PC-3 (cell line): Measurements from ENCODE around the gene MARCHF3. TPM values are rescaled to one million over a fixed set of nuclear protein-coding genes. Genes with fewer than 3 reads are reported as not detected.

Experiments used
- ATAC-seq: fragments of 200-7000 bp; cut with Tn5 transposase; 2 replicates; pipeline ENCODE4 v1.9.1; 2020; ENCODE audit warnings: mild to moderate bottlenecking, moderate library complexity
- BruUV-seq: library from RNA; stranded (reverse); fragments of 400-500 nt; replicated peaks from 2 replicates; lab custom pipeline; 2021; lab: Mats Ljungman, UMichigan
- CTCF ChIA-PET: fragments of 300-600 bp; sonication (Branson Sonifier 250); formaldehyde crosslinking; loops from one replicate; lab custom pipeline; 2022; ENCODE audit warnings: antibody characterized with exemption; lab: Charles Lee
- POLR2A ChIA-PET: fragments of 300-600 bp; sonication (Branson Sonifier 250); formaldehyde crosslinking; loops from one replicate; lab custom pipeline; 2022; ENCODE audit warnings: antibody characterized with exemption; ENCODE audit not compliant: unreplicated experiment; lab: Charles Lee
- DNase-seq: peaks from one replicate; pipeline ENCODE4 v3.0.0-alpha.2; 2015
- H2AFZ ChIP-seq: fragments of 300-600 bp; sonication (generic); 2 replicates; pipeline ENCODE4 v1.6.0; 2016; ENCODE audit warnings: antibody characterized with exemption, low read length
- H3F3A ChIP-seq: fragments of 300-600 bp; sonication (generic); one replicate; pipeline ENCODE4 v1.6.0; 2017; ENCODE audit warnings: antibody characterized with exemption, low read length, control low read depth, mild to moderate bottlenecking; ENCODE audit not compliant: unreplicated experiment
- H3K27ac ChIP-seq: fragments of 300-600 bp; sonication (generic); 2 replicates; pipeline ENCODE4 v1.5.1; 2016; ENCODE audit warnings: mild to moderate bottlenecking, low read length
- H3K27me3 ChIP-seq: fragments of 300-600 bp; sonication (generic); 2 replicates; pipeline ENCODE4 v1.6.1; 2016; ENCODE audit warnings: low read length, mixed read lengths
- H3K36me3 ChIP-seq: fragments of 300-600 bp; sonication (generic); 2 replicates; pipeline ENCODE4 v1.6.1; 2016; ENCODE audit warnings: low read depth, mixed run types, low read length, mixed read lengths
- H3K4me1 ChIP-seq: fragments of 300-600 bp; sonication (generic); 2 replicates; pipeline ENCODE4 v1.5.1; 2016; ENCODE audit warnings: low read length; ENCODE audit not compliant: insufficient read depth
- H3K4me2 ChIP-seq: fragments of 300-600 bp; sonication (generic); 2 replicates; pipeline ENCODE4 v1.6.0; 2016; ENCODE audit warnings: low read length
- H3K4me3 ChIP-seq: fragments of 300-600 bp; sonication (generic); 2 replicates; pipeline ENCODE4 v1.5.1; 2016; ENCODE audit warnings: mild to moderate bottlenecking, low read length, mixed read lengths
- H3K79me2 ChIP-seq: fragments of 300-600 bp; sonication (generic); 2 replicates; pipeline ENCODE4 v1.6.1; 2017; ENCODE audit warnings: low read length, mixed read lengths
- H3K9ac ChIP-seq: fragments of 300-600 bp; sonication (generic); 2 replicates; pipeline ENCODE4 v1.6.0; 2016; ENCODE audit warnings: mild to moderate bottlenecking, low read length
- H3K9me2 ChIP-seq: fragments of 300-600 bp; sonication (generic); replicated peaks from 2 replicates; pipeline ENCODE4 v1.6.1; 2016; ENCODE audit warnings: mixed run types, low read length, mixed read lengths
- H3K9me3 ChIP-seq: fragments of 300-600 bp; sonication (generic); 2 replicates; pipeline ENCODE4 v1.6.1; 2016; ENCODE audit warnings: low read length, mixed read lengths
- H4K20me1 ChIP-seq: fragments of 300-600 bp; sonication (generic); 2 replicates; pipeline ENCODE4 v1.6.1; 2016; ENCODE audit warnings: low read length, mixed read lengths
- EZH2 ChIP-seq: fragments of 300-600 bp; sonication (generic); IDR thresholded peaks from one replicate; pipeline ENCODE4 v1.6.1; 2017; ENCODE audit warnings: antibody characterized with exemption, mild to moderate bottlenecking, low read length; ENCODE audit not compliant: unreplicated experiment
- EZH2phosphoT487 ChIP-seq: fragments of 300-600 bp; sonication (generic); IDR thresholded peaks from 2 replicates; pipeline ENCODE4 v1.6.1; 2018; ENCODE audit warnings: mild to moderate bottlenecking, antibody characterized with exemption, low read length, borderline replicate concordance
- intact Hi-C: fragments of 100-400 bp; cut with micrococcal nuclease; formaldehyde crosslinking; loops from 2 replicates; pipeline ENCODE4 v1.9.0; 2023
- total RNA-seq: library from RNA; depleted of rRNA; stranded (reverse); fragments of >200 nt; gene quantifications from 2 replicates; pipeline ENCODE4 v1.2.3, GENCODE V29; 2014
- TF ChIP-seq, protein P1 (sequence below): fragments of 300-600 bp; sonication (generic); conservative IDR thresholded peaks from 2 replicates; pipeline ENCODE4 v1.5.1; 2017; ENCODE audit warnings: antibody characterized with exemption, low read depth, mild to moderate bottlenecking, low read length

The MARCHF3 gene
- total RNA-seq, 1 experiment from 2014 or later, result 2.5 TPM

DNA sequence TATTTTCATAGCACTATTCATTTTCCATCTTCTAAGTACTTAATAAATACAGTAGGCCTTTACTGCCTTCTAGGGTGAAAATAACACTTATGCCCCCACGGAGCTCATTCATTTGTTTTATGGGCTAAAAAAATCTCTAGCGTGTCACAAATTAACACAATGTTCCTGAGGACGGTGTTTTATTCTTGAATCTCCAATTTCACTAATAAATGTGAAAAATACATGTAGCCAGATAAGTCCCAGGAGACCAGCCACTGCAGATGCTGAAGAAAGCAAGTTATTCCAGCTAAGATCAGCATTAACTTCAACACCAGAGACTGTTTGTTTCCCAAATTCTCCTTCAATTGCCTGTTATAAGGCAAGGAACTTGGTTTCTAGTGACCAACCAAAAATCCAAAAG, 102.3 kb downstream of the MARCHF3 start:
- Histone ChIP-seq H3F3A (no peaks in the 10 kb centered on the region), H3K27ac (no peak overlapping the region), H3K4me3 (no peak overlapping the region), H4K20me1 (no peaks in the 10 kb centered on the region), H3K36me3 (no peaks in the 10 kb centered on the region), H3K9me2 (no peaks in the 10 kb centered on the region), H3K27me3 (no peaks in the 10 kb centered on the region), H3K79me2 (no peaks in the 10 kb centered on the region), H3K4me1 (no peaks in the 10 kb centered on the region), H3K9me3 (no peaks in the 10 kb centered on the region), H3K4me2 (no peak overlapping the region), H2AFZ (no peak overlapping the region), H3K9ac (no peak overlapping the region)
- no peak for ATAC-seq
- TF ChIP-seq, protein P1, sequence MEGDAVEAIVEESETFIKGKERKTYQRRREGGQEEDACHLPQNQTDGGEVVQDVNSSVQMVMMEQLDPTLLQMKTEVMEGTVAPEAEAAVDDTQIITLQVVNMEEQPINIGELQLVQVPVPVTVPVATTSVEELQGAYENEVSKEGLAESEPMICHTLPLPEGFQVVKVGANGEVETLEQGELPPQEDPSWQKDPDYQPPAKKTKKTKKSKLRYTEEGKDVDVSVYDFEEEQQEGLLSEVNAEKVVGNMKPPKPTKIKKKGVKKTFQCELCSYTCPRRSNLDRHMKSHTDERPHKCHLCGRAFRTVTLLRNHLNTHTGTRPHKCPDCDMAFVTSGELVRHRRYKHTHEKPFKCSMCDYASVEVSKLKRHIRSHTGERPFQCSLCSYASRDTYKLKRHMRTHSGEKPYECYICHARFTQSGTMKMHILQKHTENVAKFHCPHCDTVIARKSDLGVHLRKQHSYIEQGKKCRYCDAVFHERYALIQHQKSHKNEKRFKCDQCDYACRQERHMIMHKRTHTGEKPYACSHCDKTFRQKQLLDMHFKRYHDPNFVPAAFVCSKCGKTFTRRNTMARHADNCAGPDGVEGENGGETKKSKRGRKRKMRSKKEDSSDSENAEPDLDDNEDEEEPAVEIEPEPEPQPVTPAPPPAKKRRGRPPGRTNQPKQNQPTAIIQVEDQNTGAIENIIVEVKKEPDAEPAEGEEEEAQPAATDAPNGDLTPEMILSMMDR, result no peak
- TF ChIP-seq EZH2phosphoT487, result no peak
- TF ChIP-seq EZH2, result no peak
- ChIA-PET POLR2A (no interaction called here), CTCF (no interaction called here)
- BruUV-seq, result no TSS peak
- no peak for DNase-seq
- intact Hi-C loops, result no loop called here

DNA sequence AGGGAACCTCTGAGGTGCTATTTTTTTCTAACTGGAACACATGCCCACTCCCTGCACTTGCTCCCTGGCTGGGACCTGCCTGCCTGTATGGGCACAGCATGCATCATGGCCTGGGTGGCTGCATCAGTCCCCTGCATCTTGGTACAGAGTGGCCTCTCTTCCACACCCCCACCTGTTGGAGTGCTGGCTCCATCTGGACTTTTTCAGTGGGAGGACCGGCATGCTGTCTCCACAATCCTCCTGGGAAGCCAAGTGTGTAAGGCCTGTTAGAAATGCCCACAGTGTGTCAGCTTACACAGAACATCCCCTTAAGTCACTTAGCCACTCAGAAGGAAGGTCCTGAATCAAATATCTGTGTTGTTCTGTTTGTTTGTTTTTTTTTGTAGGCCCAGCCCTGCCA, 102.9 kb downstream of the MARCHF3 start:
- DNase-seq (no peak), ATAC-seq (no peak)
- POLR2A ChIA-PET, result no interaction called here
- intact Hi-C loops, result no loop called here
- Histone ChIP-seq H3K4me3 (no peak overlapping the region), H3K36me3 (no peaks in the 10 kb centered on the region), H3F3A (no peaks in the 10 kb centered on the region), H2AFZ (no peak overlapping the region), H3K4me1 (no peaks in the 10 kb centered on the region), H4K20me1 (no peaks in the 10 kb centered on the region), H3K9me3 (no peaks in the 10 kb centered on the region), H3K79me2 (no peaks in the 10 kb centered on the region), H3K9me2 (no peaks in the 10 kb centered on the region), H3K4me2 (no peak overlapping the region), H3K27ac (no peak overlapping the region), H3K27me3 (no peaks in the 10 kb centered on the region), H3K9ac (no peak overlapping the region)
- TF ChIP-seq EZH2, result no peak
- TF ChIP-seq EZH2phosphoT487, result no peak
- TF ChIP-seq, protein P1, result no peak
- BruUV-seq, result no TSS peak
- CTCF ChIA-PET, result no interaction called here

DNA sequence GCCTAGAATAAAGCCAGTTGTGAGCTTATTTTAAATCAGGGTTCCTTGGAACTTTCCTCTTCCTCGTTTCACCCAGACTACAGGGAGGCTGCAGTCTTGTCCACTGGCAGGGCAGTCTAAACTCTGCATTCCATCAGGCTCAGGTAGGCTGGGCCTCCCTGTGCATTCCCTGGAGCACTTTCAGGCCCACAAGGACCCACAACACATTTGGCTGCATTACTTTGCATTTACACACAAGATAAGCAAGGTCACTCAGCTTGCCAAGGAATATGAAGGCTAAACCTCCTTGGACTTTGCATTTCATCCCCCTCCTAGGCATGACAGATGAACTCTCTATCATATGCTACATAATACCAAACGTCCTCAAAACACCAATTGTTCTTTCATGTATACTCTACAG, 104.2 kb downstream of the MARCHF3 start:
- no peaks in the 10 kb centered on the region for H3K9me3 ChIP-seq
- no peaks in the 10 kb centered on the region for H3K27me3 ChIP-seq
- H3K4me2 ChIP-seq, result no peak overlapping the region
- no peaks in the 10 kb centered on the region for H3K36me3 ChIP-seq
- no peaks in the 10 kb centered on the region for H4K20me1 ChIP-seq
- H3K9ac ChIP-seq, result no peak overlapping the region
- ChIA-PET CTCF (no interaction called here), POLR2A (no interaction called here)
- H3F3A ChIP-seq, result no peaks in the 10 kb centered on the region
- DNase-seq (no peak), ATAC-seq (no peak)
- no peaks in the 10 kb centered on the region for H3K4me1 ChIP-seq
- no peaks in the 10 kb centered on the region for H3K9me2 ChIP-seq
- no peaks in the 10 kb centered on the region for H3K79me2 ChIP-seq
- intact Hi-C loops, result no loop called here
- H3K4me3 ChIP-seq, result no peak overlapping the region
- no TSS peak for BruUV-seq
- H3K27ac ChIP-seq, result no peak overlapping the region
- H2AFZ ChIP-seq, result no peak overlapping the region
- TF ChIP-seq EZH2 (no peak), EZH2phosphoT487 (no peak)
- TF ChIP-seq, protein P1, result no peak
